GM12892 (cell line): Measurements from ENCODE around the gene MRPS34.

Experiments used
- POLR2A ChIP-seq: IDR thresholded peaks from 2 replicates; pipeline ENCODE4 v1.6.1; 2011; ENCODE audit warnings: low read depth, low read length, control low read depth
- POLR2AphosphoS5 ChIP-seq: IDR thresholded peaks from 2 replicates; pipeline ENCODE4 v1.6.1; 2011; ENCODE audit warnings: low read depth, low read length, control low read depth
- TAF1 ChIP-seq: IDR thresholded peaks from 2 replicates; pipeline ENCODE4 v1.6.1; 2011; ENCODE audit warnings: low read depth, mild to moderate bottlenecking, control low read depth, low read length, borderline replicate concordance

DNA sequence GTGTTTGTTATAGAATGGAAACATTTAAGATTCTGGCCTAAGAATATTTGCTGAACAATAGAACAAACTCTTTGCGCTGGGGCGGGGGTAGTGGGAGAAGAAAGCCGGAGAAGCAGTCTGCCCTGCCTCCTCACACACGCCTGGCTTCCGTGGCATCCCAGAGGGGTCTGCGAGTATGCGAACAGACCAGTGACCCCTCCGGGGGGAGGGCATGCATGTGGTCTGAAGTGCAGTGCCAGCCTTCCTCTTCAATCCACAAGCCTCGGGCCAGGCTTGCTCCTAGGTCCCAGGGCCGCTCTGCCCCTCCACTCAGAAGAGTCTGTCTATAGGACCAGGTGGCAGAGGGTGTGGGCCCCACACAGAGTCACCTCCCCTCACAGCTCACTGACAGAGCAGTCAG, 34.7 kb upstream of the MRPS34 start:
- TF ChIP-seq POLR2AphosphoS5 (no peak), POLR2A (no peak), TAF1 (no peak)
